Measurements from ENCODE around the gene C11orf65.
"Not testable (repeated sequence)": the region's sequence is repeated elsewhere in the genome, so short reads cannot be mapped to it uniquely, and the experiment has no call there.

The C11orf65 gene

GRCh38 chr11:108472681-108473080, 5.4 kb upstream of the C11orf65 start:
- DNase-seq (ENCODE audit: low read depth) = no peak

- DNase-seq (ENCODE audit: low read depth) = no peak
Measured at GRCh38 chr11:108468478-108468864, 1.1 kb upstream of the C11orf65 start.

GRCh38 chr11:108466405-108466804, 924 bp downstream of the C11orf65 start:
- peak; percentile 16 for DNase-seq (ENCODE audit: low read depth)

GRCh38 chr11:108453207-108453835, 14.0 kb downstream of the C11orf65 start:
- DNase-seq (ENCODE audit: low read depth) = no peak

DNA sequence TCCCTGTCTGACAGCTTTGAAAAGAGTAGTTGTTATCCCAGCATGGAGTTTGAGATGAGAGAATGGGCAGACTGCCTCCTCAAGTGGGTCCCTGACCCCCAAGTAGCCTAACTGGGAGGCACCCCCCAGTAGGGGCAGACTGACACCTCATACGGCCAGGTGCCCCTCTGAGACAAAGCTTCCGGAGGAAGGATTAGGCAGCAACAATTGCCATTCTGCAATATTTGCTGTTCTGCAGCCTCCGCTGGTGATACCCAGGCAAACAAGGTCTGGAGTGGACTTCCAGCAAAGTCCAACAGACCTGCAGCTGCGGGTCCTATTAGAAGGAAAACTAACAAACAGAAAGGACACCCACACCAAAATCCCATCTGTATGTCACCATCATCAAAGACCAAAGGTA, 25.9 kb downstream of the C11orf65 start:
- DNase-seq (ENCODE audit: low read depth) = not testable (repeated sequence)

GRCh38 chr11:108436594-108436993, 30.7 kb downstream of the C11orf65 start:
- DNase-seq (ENCODE audit: low read depth) = no peak

GRCh38 chr11:108435066-108435465, 32.3 kb downstream of the C11orf65 start:
- no peak for DNase-seq (ENCODE audit: low read depth)

DNA sequence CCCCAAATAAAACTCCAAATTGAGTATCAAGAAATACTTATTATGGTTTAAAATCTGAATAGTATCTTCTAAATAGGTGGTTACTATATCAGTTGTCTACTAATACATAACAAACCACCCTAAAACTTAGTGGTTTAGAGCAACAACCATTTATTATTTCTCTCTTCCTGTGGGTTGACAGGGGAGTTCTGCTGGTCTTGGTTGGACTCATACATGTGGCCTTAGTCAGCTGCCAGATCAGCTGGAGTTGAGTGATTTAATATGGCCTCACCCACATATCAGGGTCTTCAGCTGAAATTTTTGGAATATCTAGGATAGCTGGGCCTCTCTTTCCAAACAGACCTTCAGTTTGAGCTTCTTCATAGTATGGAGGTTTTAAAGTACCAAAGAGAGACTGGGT, 34.5 kb downstream of the C11orf65 start:
- peak; percentile 47 for DNase-seq (ENCODE audit: low read depth)

GRCh38 chr11:108431997-108432396, 35.3 kb downstream of the C11orf65 start:
- DNase-seq (ENCODE audit: low read depth) = no peak

GRCh38 chr11:108431370-108431769, 36.0 kb downstream of the C11orf65 start:
- DNase-seq (ENCODE audit: low read depth) = no peak

GRCh38 chr11:108417551-108417950, 49.8 kb downstream of the C11orf65 start:
- DNase-seq (ENCODE audit: low read depth) = peak; percentile 45

- DNase-seq (ENCODE audit: low read depth) = no peak
Measured at GRCh38 chr11:108414958-108415357, 52.4 kb downstream of the C11orf65 start.

- DNase-seq (ENCODE audit: low read depth) = peak; percentile 29
Measured at GRCh38 chr11:108405706-108406105, 61.6 kb downstream of the C11orf65 start.

- no peak for DNase-seq (ENCODE audit: low read depth)
Measured at GRCh38 chr11:108403052-108403451, 64.3 kb downstream of the C11orf65 start.

- DNase-seq (ENCODE audit: low read depth) = no peak
Measured at GRCh38 chr11:108402241-108402640, 65.1 kb downstream of the C11orf65 start.

GRCh38 chr11:108398439-108398838, 68.9 kb downstream of the C11orf65 start:
- no peak for DNase-seq (ENCODE audit: low read depth)

GRCh38 chr11:108396672-108397071, 70.7 kb downstream of the C11orf65 start:
- DNase-seq (ENCODE audit: low read depth) = not testable (repeated sequence)

GRCh38 chr11:108394744-108395284, 72.5 kb downstream of the C11orf65 start:
- no peak for DNase-seq (ENCODE audit: low read depth)

DNA sequence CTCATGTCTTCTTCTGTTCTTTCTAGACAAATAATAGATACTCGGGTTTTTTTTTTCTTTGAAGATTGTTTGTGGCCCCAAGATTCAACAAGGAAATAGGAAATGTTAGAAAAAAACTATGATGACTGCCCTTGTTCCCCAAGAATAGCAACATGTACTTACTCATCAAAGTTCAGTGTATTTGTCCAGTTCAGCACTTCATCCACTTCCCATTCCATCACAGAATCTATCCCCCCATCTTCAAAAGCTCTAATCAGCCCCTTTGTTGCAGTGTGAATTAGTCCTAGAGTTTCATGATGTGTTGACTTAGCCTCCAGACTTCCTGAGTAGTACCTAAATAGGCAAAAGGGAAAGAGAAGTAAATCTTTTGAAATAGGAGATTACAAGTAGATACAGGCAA, 74.3 kb downstream of the C11orf65 start:
- DNase-seq (ENCODE audit: low read depth) = no peak

GRCh38 chr11:108392353-108392752, 75.0 kb downstream of the C11orf65 start:
- DNase-seq (ENCODE audit: low read depth) = no peak

- DNase-seq (ENCODE audit: low read depth) = no peak
Measured at GRCh38 chr11:108388576-108388975, 78.8 kb downstream of the C11orf65 start.

DNA sequence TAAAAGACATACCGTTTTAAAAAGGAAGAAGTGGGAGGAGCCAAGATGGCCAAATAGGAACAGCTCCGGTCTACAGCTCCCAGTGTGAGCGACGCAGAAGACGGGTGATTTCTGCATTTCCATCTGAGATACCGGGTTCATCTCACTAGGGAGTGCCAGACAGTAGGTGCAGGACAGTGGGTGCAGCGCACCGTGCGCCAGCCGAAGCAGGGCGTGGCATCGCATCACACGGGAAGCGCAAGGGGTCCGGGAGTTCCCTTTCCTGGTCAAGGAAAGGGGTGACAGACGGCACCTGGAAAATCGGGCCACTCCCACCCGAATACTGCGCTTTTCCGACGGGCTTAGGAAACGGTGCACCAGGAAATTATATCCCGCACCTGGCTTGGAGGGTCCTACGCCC, 93.8 kb downstream of the C11orf65 start:
- DNase-seq (ENCODE audit: low read depth) = not testable (repeated sequence)

- DNase-seq (ENCODE audit: low read depth) = peak; percentile 21
Measured at GRCh38 chr11:108370990-108371389, 96.3 kb downstream of the C11orf65 start.

DNA sequence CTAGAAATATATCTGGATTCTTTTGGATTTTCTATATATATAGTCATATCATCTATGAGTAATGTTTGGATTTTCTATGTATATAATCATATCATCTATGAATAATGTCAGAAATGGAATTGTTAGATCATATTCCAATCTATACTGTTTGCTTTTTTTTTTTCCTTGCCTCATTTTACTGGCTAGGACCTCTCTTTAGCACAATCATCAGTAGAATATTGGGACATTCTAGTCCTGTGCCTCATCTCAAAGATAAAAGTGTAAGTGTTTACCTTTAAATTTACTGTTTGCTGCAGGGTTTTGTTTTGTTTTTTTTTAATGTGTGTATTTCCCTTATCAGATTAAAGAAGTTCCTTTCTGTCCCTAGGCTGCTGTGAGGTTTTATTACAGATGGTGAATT, 97.0 kb downstream of the C11orf65 start:
- no peak for DNase-seq (ENCODE audit: low read depth)
